IMR-90 (cell line): Measurements from ENCODE around the gene STAT4. TPM values are rescaled to one million over a fixed set of nuclear protein-coding genes. Genes with fewer than 3 reads are reported as not detected.

Experiments
- ATAC-seq: fragments of 200-7000 bp; cut with Tn5 transposase; 2 replicates; pipeline ENCODE4 v1.9.1; 2020; ENCODE audit warnings: low read depth, mild to moderate bottlenecking, moderate library complexity
- BruUV-seq: library from RNA; stranded (reverse); fragments of 400-500 nt; replicated peaks from 2 replicates; lab custom pipeline; 2021; lab: Mats Ljungman, UMichigan
- CTCF ChIA-PET: fragments of 300-600 bp; formaldehyde crosslinking; extraction: SDS; loops from one replicate; lab custom pipeline; 2021; ENCODE audit warnings: antibody characterized with exemption; lab: Yijun Ruan, JAX
- POLR2A ChIA-PET: fragments of 300-600 bp; sonication (Branson Sonifier 250); formaldehyde crosslinking; loops from one replicate; lab custom pipeline; 2022; ENCODE audit warnings: antibody characterized with exemption; ENCODE audit not compliant: unreplicated experiment; lab: Charles Lee
- DNase-seq: peaks from one replicate; pipeline ENCODE4 v3.0.0; 2013
- H2AFZ ChIP-seq: replicated peaks from 2 replicates; pipeline ENCODE3; 2013; ENCODE audit warnings: low read length, mild to moderate bottlenecking; ENCODE audit not compliant: poor library complexity
- H2AK5ac ChIP-seq: 2 replicates; pipeline ENCODE4 v1.6.1; 2013; ENCODE audit warnings: low read depth, low read length, inconsistent platforms
- H2AK9ac ChIP-seq: replicated peaks from 2 replicates; pipeline ENCODE3; 2013; ENCODE audit warnings: mild to moderate bottlenecking, low read depth, low read length, moderate library complexity; ENCODE audit not compliant: poor library complexity
- H2BK120ac ChIP-seq: 2 replicates; pipeline ENCODE4 v1.6.1; 2013; ENCODE audit warnings: low read depth, low read length, inconsistent platforms
- H2BK15ac ChIP-seq: 3 replicates; pipeline ENCODE4 v1.6.1; 2013; ENCODE audit warnings: low read depth, low read length, inconsistent platforms
- H2BK20ac ChIP-seq: 2 replicates; pipeline ENCODE4 v1.6.1; 2013; ENCODE audit warnings: low read depth, mild to moderate bottlenecking, inconsistent platforms, low read length, moderate library complexity
- H2BK5ac ChIP-seq: 2 replicates; pipeline ENCODE4 v1.6.1; 2013; ENCODE audit warnings: mild to moderate bottlenecking, low read depth, low read length, inconsistent platforms; ENCODE audit not compliant: poor library complexity, severe bottlenecking
- H3K14ac ChIP-seq: replicated peaks from 2 replicates; pipeline ENCODE4 v1.6.1; 2013; ENCODE audit warnings: low read depth, low read length, inconsistent platforms
- H3K18ac ChIP-seq: 2 replicates; pipeline ENCODE4 v1.6.1; 2013; ENCODE audit warnings: low read depth, low read length, control low read depth
- H3K23ac ChIP-seq: 2 replicates; pipeline ENCODE4 v1.6.1; 2013; ENCODE audit warnings: low read depth, low read length, inconsistent platforms
- H3K27ac ChIP-seq: 2 replicates; pipeline ENCODE4 v1.5.1; 2013; ENCODE audit warnings: mild to moderate bottlenecking, control low read depth, low read length; ENCODE audit not compliant: insufficient read depth
- H3K27me3 ChIP-seq: 2 replicates; pipeline ENCODE4 v1.6.1; 2013; ENCODE audit warnings: low read length; ENCODE audit not compliant: control insufficient read depth, insufficient read depth
- H3K36me3 ChIP-seq: 2 replicates; pipeline ENCODE4 v1.6.1; 2013; ENCODE audit warnings: low read length, mixed read lengths; ENCODE audit not compliant: control insufficient read depth, insufficient read depth
- H3K4ac ChIP-seq: 2 replicates; pipeline ENCODE4 v1.6.1; 2013; ENCODE audit warnings: low read depth, low read length, inconsistent platforms
- H3K4me1 ChIP-seq: 2 replicates; pipeline ENCODE4 v1.6.1; 2013; ENCODE audit warnings: low read length, mixed read lengths; ENCODE audit not compliant: control insufficient read depth, insufficient read depth
- H3K4me2 ChIP-seq: 2 replicates; pipeline ENCODE4 v1.6.1; 2013; ENCODE audit warnings: low read depth, mild to moderate bottlenecking, control low read depth, low read length, moderate library complexity
- H3K4me3 ChIP-seq: 2 replicates; pipeline ENCODE4 v1.5.1; 2013; ENCODE audit warnings: low read depth, mild to moderate bottlenecking, control low read depth, low read length, moderate library complexity; ENCODE audit not compliant: insufficient read depth
- H3K56ac ChIP-seq: 2 replicates; pipeline ENCODE4 v1.6.1; 2013; ENCODE audit warnings: low read length, inconsistent platforms; ENCODE audit not compliant: insufficient read depth; ENCODE audit errors: extremely low read depth
- H3K79me1 ChIP-seq, 2 experiments: 2 replicates each; pipeline ENCODE4 v1.6.1; 2013; ENCODE audit warnings: low read length in 2 of 2, inconsistent platforms in 1 of 2, low read depth in 1 of 2
- H3K9ac ChIP-seq: 2 replicates; pipeline ENCODE4 v1.6.1; 2013; ENCODE audit warnings: low read depth, low read length, control low read depth
- H3K9me1 ChIP-seq: 2 replicates; pipeline ENCODE4 v1.6.1; 2013; ENCODE audit warnings: low read length, inconsistent platforms; ENCODE audit not compliant: insufficient read depth
- H3K9me3 ChIP-seq: 2 replicates; pipeline ENCODE4 v1.6.1; 2013; ENCODE audit warnings: low read length; ENCODE audit not compliant: control insufficient read depth, insufficient read depth
- H4K20me1 ChIP-seq: 2 replicates; pipeline ENCODE4 v1.6.1; 2013; ENCODE audit warnings: low read length, inconsistent platforms; ENCODE audit not compliant: insufficient read depth
- H4K5ac ChIP-seq: 2 replicates; pipeline ENCODE4 v1.6.1; 2013; ENCODE audit warnings: mild to moderate bottlenecking, low read depth, low read length, control low read depth
- H4K8ac ChIP-seq, 2 experiments: 2 replicates each; pipeline ENCODE4 v1.6.1; 2013; ENCODE audit warnings: low read depth in 2 of 2, low read length in 2 of 2, control low read depth in 1 of 2, inconsistent platforms in 1 of 2
- H4K91ac ChIP-seq: 2 replicates; pipeline ENCODE4 v1.6.1; 2013; ENCODE audit warnings: low read depth, low read length, inconsistent platforms; ENCODE audit not compliant: insufficient read depth
- CEBPB ChIP-seq: IDR thresholded peaks from 2 replicates; pipeline ENCODE4 v1.6.1; 2012; ENCODE audit warnings: low read depth, low read length, improper control_type of control experiment
- CHD1 ChIP-seq: IDR thresholded peaks from 2 replicates; pipeline ENCODE4 v1.6.1; 2012; ENCODE audit warnings: low read depth, low read length, improper control_type of control experiment
- FOS ChIP-seq: fragments of 150-350 bp; IDR thresholded peaks from 2 replicates; pipeline ENCODE4 v1.6.1; 2016; ENCODE audit warnings: low read depth, low read length
- MAFK ChIP-seq: IDR thresholded peaks from 2 replicates; pipeline ENCODE4 v1.6.1; 2012; ENCODE audit warnings: low read depth, low read length, improper control_type of control experiment
- MAZ ChIP-seq: IDR thresholded peaks from 2 replicates; pipeline ENCODE4 v1.6.1; 2012; ENCODE audit warnings: low read depth, mild to moderate bottlenecking, low read length, improper control_type of control experiment, moderate library complexity, borderline replicate concordance
- NFE2L2 ChIP-seq: fragments of 150-350 bp; IDR thresholded peaks from 2 replicates; pipeline ENCODE4 v1.6.1; 2016; ENCODE audit warnings: low read depth, mild to moderate bottlenecking, low read length
- RAD21 ChIP-seq: IDR thresholded peaks from 2 replicates; pipeline ENCODE4 v1.6.1; 2012; ENCODE audit warnings: low read length, improper control_type of control experiment
- RCOR1 ChIP-seq: IDR thresholded peaks from 2 replicates; pipeline ENCODE4 v1.6.1; 2012; ENCODE audit warnings: mild to moderate bottlenecking, low read length, improper control_type of control experiment; ENCODE audit not compliant: insufficient replicate concordance
- SMC3 ChIP-seq: fragments of 150-350 bp; IDR thresholded peaks from 2 replicates; pipeline ENCODE4 v1.6.1; 2016; ENCODE audit warnings: low read depth, mild to moderate bottlenecking, antibody characterized with exemption, low read length, moderate library complexity
- WGBS, 2 experiments: methylation state at CpG; one replicate each; pipeline versions ENCODE4 v1.1.5 to v1.1.7; 2013; ENCODE audit warnings: missing lambda C conversion rate in 2 of 2; ENCODE audit not compliant: insufficient read length in 1 of 2; ENCODE audit errors: extremely low coverage in 2 of 2; 5-methylcytosine and 5-hydroxymethylcytosine counted together
- dilution Hi-C: fragments of 300-500 bp; cut with HindIII; formaldehyde crosslinking; loops from one replicate; pipeline ENCODE4 v1.14.3; 2018; ENCODE audit warnings: low sequenced_read_pairs; ENCODE audit not compliant: unreplicated experiment
- in situ Hi-C: fragments of 300-500 bp; cut with MboI; formaldehyde crosslinking; loops from 3 replicates; pipeline ENCODE4 v1.14.3; 2019; ENCODE audit warnings: low sequenced_read_pairs, inconsistent platforms, mixed read lengths
- intact Hi-C: fragments of 100-400 bp; cut with micrococcal nuclease; formaldehyde crosslinking; loops from 2 replicates; pipeline ENCODE4 v1.10.0; 2022
- polyA plus RNA-seq, 3 experiments: library from polyadenylated mRNA; depleted of rRNA; stranded (reverse); fragments of >200 nt; gene quantifications; 2 replicates each; pipeline ENCODE4 v1.2.3, GENCODE V29; 2012; ENCODE audit warnings: low replicate concordance in 1 of 3
- total RNA-seq: library from RNA; depleted of rRNA; stranded (reverse); fragments of >200 nt; gene quantifications from 2 replicates; pipeline ENCODE4 v1.2.3, GENCODE V29; 2012
- TF ChIP-seq, protein P1 (sequence below): fragments of 150-350 bp; IDR thresholded peaks from 2 replicates; pipeline ENCODE4 v1.6.1; 2016; ENCODE audit warnings: low read depth, mild to moderate bottlenecking, low read length, moderate library complexity, borderline replicate concordance
- TF ChIP-seq, protein P2 (sequence below): conservative IDR thresholded peaks from 2 replicates; pipeline ENCODE4 v1.5.1; 2012; ENCODE audit warnings: mild to moderate bottlenecking, low read depth, low read length, improper control_type of control experiment

STAT4 gene
- total and polyA plus RNA-seq, 2 of the 4 experiments (the other 2 are of a cell fraction), result 0.36 to 0.48 TPM

DNA sequence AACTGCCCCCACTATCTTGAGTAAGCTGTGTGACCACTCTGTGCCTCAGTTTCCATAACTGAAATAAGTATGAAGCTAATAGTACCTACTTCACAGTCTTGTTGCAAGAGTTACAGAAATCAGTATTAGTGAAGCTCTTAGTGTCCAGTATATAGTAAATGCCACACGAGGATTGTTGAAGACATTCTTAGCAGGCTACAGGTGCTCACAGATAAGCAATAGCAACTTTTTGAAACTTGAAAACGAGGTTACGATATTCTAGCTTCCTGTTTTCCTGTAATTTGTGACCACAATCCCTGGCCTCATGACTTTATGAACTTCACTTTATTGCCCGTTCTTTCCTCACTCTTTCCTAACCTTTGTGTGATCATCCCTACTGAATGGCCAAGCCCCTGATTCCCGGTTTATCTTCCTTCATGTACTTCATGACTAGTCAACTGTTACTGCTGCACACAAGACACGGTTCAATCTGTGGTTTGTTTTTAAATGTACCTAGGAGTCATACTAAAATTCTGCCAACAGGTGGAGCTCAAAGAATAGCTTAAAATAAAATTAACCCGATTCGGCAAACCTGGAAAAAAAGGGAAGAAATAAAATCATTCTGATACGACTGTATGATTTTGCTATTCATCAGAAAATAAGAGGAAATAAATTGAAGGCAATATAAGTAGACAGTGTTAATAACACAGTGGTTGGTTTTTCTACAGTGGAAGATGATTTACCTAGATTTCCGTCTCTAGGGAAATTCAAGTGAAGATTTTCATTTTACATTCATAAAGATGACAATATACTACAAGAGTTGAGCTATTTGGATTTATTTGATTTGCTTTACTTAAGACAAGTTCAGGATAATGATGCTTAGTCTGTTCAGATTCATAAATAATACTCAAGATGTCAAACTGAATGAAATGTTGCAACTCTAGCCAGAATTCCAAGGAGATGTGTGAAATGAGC, 98.7 kb downstream of the STAT4 start:
- dilution Hi-C loops, result no loop called here
- no peak overlapping the region for H2AFZ ChIP-seq
- peak; percentile 60 for TF ChIP-seq SMC3
- TF ChIP-seq FOS, result no peak
- TF ChIP-seq CHD1, result no peak
- TF ChIP-seq NFE2L2, result no peak
- TF ChIP-seq RAD21, result peak; percentile 77
- TF ChIP-seq, protein P1, sequence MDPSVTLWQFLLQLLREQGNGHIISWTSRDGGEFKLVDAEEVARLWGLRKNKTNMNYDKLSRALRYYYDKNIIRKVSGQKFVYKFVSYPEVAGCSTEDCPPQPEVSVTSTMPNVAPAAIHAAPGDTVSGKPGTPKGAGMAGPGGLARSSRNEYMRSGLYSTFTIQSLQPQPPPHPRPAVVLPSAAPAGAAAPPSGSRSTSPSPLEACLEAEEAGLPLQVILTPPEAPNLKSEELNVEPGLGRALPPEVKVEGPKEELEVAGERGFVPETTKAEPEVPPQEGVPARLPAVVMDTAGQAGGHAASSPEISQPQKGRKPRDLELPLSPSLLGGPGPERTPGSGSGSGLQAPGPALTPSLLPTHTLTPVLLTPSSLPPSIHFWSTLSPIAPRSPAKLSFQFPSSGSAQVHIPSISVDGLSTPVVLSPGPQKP, result no peak
- TF ChIP-seq RCOR1, result no peak
- TF ChIP-seq MAZ, result no peak
- peak; percentile 39; the same call in 1 of the 2 replicates for TF ChIP-seq MAFK
- TF ChIP-seq, protein P2, sequence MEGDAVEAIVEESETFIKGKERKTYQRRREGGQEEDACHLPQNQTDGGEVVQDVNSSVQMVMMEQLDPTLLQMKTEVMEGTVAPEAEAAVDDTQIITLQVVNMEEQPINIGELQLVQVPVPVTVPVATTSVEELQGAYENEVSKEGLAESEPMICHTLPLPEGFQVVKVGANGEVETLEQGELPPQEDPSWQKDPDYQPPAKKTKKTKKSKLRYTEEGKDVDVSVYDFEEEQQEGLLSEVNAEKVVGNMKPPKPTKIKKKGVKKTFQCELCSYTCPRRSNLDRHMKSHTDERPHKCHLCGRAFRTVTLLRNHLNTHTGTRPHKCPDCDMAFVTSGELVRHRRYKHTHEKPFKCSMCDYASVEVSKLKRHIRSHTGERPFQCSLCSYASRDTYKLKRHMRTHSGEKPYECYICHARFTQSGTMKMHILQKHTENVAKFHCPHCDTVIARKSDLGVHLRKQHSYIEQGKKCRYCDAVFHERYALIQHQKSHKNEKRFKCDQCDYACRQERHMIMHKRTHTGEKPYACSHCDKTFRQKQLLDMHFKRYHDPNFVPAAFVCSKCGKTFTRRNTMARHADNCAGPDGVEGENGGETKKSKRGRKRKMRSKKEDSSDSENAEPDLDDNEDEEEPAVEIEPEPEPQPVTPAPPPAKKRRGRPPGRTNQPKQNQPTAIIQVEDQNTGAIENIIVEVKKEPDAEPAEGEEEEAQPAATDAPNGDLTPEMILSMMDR, result peak; percentile 76
- no peak for TF ChIP-seq CEBPB

More for the DNA sequence above, 98.7 kb downstream of the STAT4 start:
- ChIA-PET POLR2A (interaction anchor here (1.7 kb wide), 1 partner anchor 102 kb away, joined by 5 read pairs; no protein-coding TSS in a partner anchor), CTCF (interaction anchor here (0.7 to 5.6 kb wide), 15 partner anchors 11 to 469 kb away, joined by 3 to 53 read pairs (median 4); no protein-coding TSS in a partner anchor)
- Histone ChIP-seq H4K91ac (peak overlapping the region; percentile 96), H2AK5ac (peak overlapping the region; percentile 90), H2BK15ac (peak overlapping the region; percentile 77; the same call in 2 of the 3 replicates), H3K79me1 (no peaks in the 10 kb centered on the region; a peak in 1 of 4 replicates), H3K14ac (peak overlapping the region; percentile 98; the same call in 1 of the 2 replicates), H3K36me3 (no peaks in the 10 kb centered on the region), H2BK20ac (peak overlapping the region; percentile 95), H4K8ac (peak overlapping the region; percentile 9 to 61; a peak in 2 of 4 replicates), H3K9ac (no peak overlapping the region; the same call in none of the 2 replicates), H4K5ac (peak overlapping the region; percentile 84; the same call in 1 of the 2 replicates), H3K4me1 (peaks cover 19% of the 10 kb centered on the region), H3K9me1 (peaks cover 11% of the 10 kb centered on the region), H3K27me3 (no peaks in the 10 kb centered on the region), H3K56ac (no peak overlapping the region), H3K4me2 (peak overlapping the region; percentile 20; the same call in 1 of the 2 replicates), H4K20me1 (no peaks in the 10 kb centered on the region; the same call in 1 of the 2 replicates), H3K4me3 (no peak overlapping the region), H3K23ac (0 out of 2 replicates have a peak overlapping the region, but pooled peaks have one; percentile 29), H2BK120ac (peak overlapping the region; percentile 99), H3K9me3 (no peaks in the 10 kb centered on the region), H3K18ac (peak overlapping the region; percentile 85), H3K27ac (peak overlapping the region; percentile 92; the same call in 1 of the 2 replicates), H2BK5ac (peak overlapping the region; percentile 94), H2AK9ac (peak overlapping the region; percentile 6), H3K4ac (peak overlapping the region; percentile 79)
- BruUV-seq, result no TSS peak
- intact Hi-C loops, result loop anchor here (1.0 to 2.0 kb wide), 3 partner anchors 103 to 469 kb away; no protein-coding TSS in a partner anchor
- 62% methylated on average over 4 of the region's 10 CpGs; no CpG with 5 or more reads in 1 of the 2 experiments for WGBS, 2 experiments
- DNase-seq (peak; percentile 74), ATAC-seq (peak; percentile 16; the same call in 1 of the 2 replicates)
- in situ Hi-C loops, result loop anchor here (5.0 to 10.0 kb wide), 2 partner anchors 100 to 443 kb away; partner anchors contain the start of gene STAT4
